Heart right ventricle (tissue), 16 donors: Measurements from ENCODE around the gene SPANXN3. TPM values are rescaled to one million over a fixed set of nuclear protein-coding genes. Genes with fewer than 3 reads are reported as not detected.

ENCODE experiments used
- ATAC-seq, 8 donors: fragments of 200-7000 bp; cut with Tn5 transposase; one replicate each; pipeline ENCODE4 v1.9.1; 2020; ENCODE audit warnings: mild to moderate bottlenecking in 8 of 8, moderate library complexity in 8 of 8, moderate number of reproducible peaks in 1 of 8
- DNase-seq, 2 donors: peaks; one replicate each; pipeline ENCODE4 v3.0.0-alpha.2; 2020
- H3K27ac ChIP-seq, 10 donors: fragments of 200-600 bp; sonication (generic) in 2 of 10; one replicate each; pipeline versions ENCODE4 v1.5.0 to v1.8.0; 2020 to 2022; ENCODE audit warnings: mild to moderate bottlenecking in 3 of 10
- H3K27me3 ChIP-seq, 7 donors: fragments of 200-600 bp; one replicate each; pipeline ENCODE4 v1.8.0; 2021 to 2022; ENCODE audit warnings: mild to moderate bottlenecking in 2 of 7
- H3K36me3 ChIP-seq, 9 donors: fragments of 200-600 bp; sonication (generic) in 1 of 9; one replicate each; pipeline versions ENCODE4 v1.5.0 to v1.8.0; 2020 to 2022; ENCODE audit warnings: mild to moderate bottlenecking in 2 of 9
- H3K4me1 ChIP-seq, 9 donors: fragments of 200-600 bp; sonication (generic) in 1 of 9; one replicate each; pipeline versions ENCODE4 v1.5.0 to v1.8.0; 2020 to 2022; ENCODE audit warnings: mild to moderate bottlenecking in 4 of 9
- H3K4me3 ChIP-seq, 10 donors: fragments of 200-600 bp; sonication (generic) in 2 of 10; one replicate each; pipeline versions ENCODE4 v1.5.0 to v1.8.0; 2020 to 2022; ENCODE audit warnings: mild to moderate bottlenecking in 7 of 10, moderate library complexity in 2 of 10
- H3K9me3 ChIP-seq, 11 donors: fragments of 200-600 bp in 10 of 11; sonication (generic) in 2 of 11; one replicate each; pipeline versions ENCODE4 v1.5.0 to v1.8.0; 2013 to 2022; ENCODE audit warnings: mild to moderate bottlenecking in 2 of 11, control low read depth in 1 of 11, moderate library complexity in 1 of 11
- CTCF ChIP-seq, 9 donors: fragments of 200-600 bp; sonication (generic) in 2 of 9; IDR thresholded peaks; one replicate each; pipeline versions ENCODE4 v1.5.0 to v1.8.0; 2021 to 2022; ENCODE audit warnings: antibody characterized with exemption in 9 of 9, mild to moderate bottlenecking in 5 of 9, moderate library complexity in 1 of 9
- WGBS, 2 donors: extraction: QIAGEN DNeasy Blood & Tissue Kit; methylation state at CpG; one replicate each; pipeline ENCODE4 v1.1.7; 2013; ENCODE audit warnings: inconsistent platforms in 1 of 2; 5-methylcytosine and 5-hydroxymethylcytosine counted together
- intact Hi-C, 10 donors: fragments of 100-400 bp; cut with DNase I; formaldehyde crosslinking; loops; one replicate each; pipeline versions ENCODE4 v1.11.1 to v1.14.2; 2022
- polyA plus RNA-seq, 2 donors: library from polyadenylated mRNA; stranded (reverse); fragments of 200-250 nt; gene quantifications; one replicate each; pipeline ENCODE4 v1.2.3, GENCODE V29; 2013
- total RNA-seq, 10 donors: library from RNA; stranded (reverse); fragmentation: NEBNext Ultra II Directional in 3 of 10; extraction: Animal tissue kit (Norgen Biotek cat#: 25700) in 3 of 10; gene quantifications; one replicate each; pipeline versions ENCODE4 v1.2.1 to v1.2.4, GENCODE V29; 2021 to 2023
- donor health status: Arrhythmogenic right ventricular cardiomyopathy.
- donor health status: ischemic (EF 13 %, LVEDD 7.1; RV severe dilation, severe dysfunction).
- donor health status: healthy with polysubstance abuse.
- donor health status: DM: no; HTN: yes; CAD: no.
- donor health status: DM: no; HTN: no; CAD: no.
- donor health status: ischemic (EF 25% LVEDD 6.9; RV normal size, moderate dysfunction).
- donor health status: ischemic (EF 25% LVEDD 5.7; RV mildly dilated, moderate dysfunction).
- donor health status: healthy.
- donor health status: DM: yes; HTN: yes; CAD: no.
- donor health status: Ischemic cardiomyopathy.
- donor health status: ischemic (EF 35%, LVEDD 5.7; RV mildly dilated, moderate dysfunction).
- donor health status: nonischemic (EF 11% LVEDD 7.7; RV severe dilation, severe dysfunction).
- donor health status: DM: yes; HTN: yes; CAD: no.
- donor health status: PGD.
- donor health status: ischemic (EF 29% LVEDD 5.4; RV normal size, mild dysfunction).
- donor health status: nonischemic (EF 23%, LVEDD 6.1; RV moderate dilation, normal function).

Gene SPANXN3
- total and polyA plus RNA-seq, 12 donors: not detected

DNA sequence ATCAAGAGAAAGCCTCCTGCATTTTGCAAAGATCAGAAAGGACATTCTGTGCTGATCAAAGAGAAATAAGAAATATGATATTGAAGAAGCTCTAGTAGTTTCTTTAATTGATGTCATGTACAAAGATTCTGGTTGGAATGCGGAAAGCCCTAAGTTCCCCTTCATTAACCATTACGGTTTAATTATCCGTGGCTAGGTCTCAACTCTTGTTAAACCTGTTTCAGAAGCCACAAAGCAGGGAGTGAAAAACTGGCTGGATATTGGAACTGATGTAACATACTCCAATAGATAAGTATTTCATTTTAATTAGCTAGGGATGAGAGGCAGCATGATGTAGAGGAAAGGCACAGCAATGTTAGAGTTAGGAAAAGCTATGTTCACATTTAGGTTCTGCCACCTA, 55.7 kb downstream of the SPANXN3 start:
- peaks cover 0 to 5% (median 0%) of the 10 kb centered on the region in 11 donors for H3K9me3 ChIP-seq
- no peak overlapping the region for H3K4me3 ChIP-seq
- no peak for TF ChIP-seq CTCF (IDR thresholded peaks at IDR 0.05)
- no peak for DNase-seq
- H3K36me3 ChIP-seq: no peaks in the 10 kb centered on the region
- H3K27me3 ChIP-seq: no peaks in the 10 kb centered on the region
- no peak for ATAC-seq
- intact Hi-C loops: no loop called here
- no peak overlapping the region for H3K27ac ChIP-seq
- no peaks in the 10 kb centered on the region for H3K4me1 ChIP-seq
- WGBS, 2 donors: 86 to 90% methylated on average over 3 of the region's 3 CpGs

Other genes with a start within 250 kb of the SPANXN3 start
- gene SLITRK4, start 118.6 kb upstream of the SPANXN3 start, total RNA-seq: 10 to 100 TPM in 1 of 10 donors, 1 to 10 TPM in 3, under 1 TPM in 6; 0.28 to 15.6 (median 0.81) TPM
- under 1 TPM; 0.16 to 0.22 TPM for gene SLITRK4, start 118.6 kb upstream of the SPANXN3 start, polyA plus RNA-seq
- not detected for gene SPANXN2, start 203.3 kb upstream of the SPANXN3 start, total RNA-seq
- not detected for gene SPANXN2, start 203.3 kb upstream of the SPANXN3 start, polyA plus RNA-seq